Left ventricle myocardium superior (tissue), 1 donor: ENCODE results near the gene OR4X1. TPM values are rescaled to one million over a fixed set of nuclear protein-coding genes. Genes with fewer than 3 reads are reported as not detected.
A peak's percentile ranks its signal among the peaks of the same experiment; 100 is the strongest.
"Not testable (repeated sequence)": the region's sequence is repeated elsewhere in the genome, so short reads cannot be mapped to it uniquely, and the experiment has no call there.

ENCODE experiments used
- ATAC-seq: fragments of 200-7000 bp; cut with Tn5 transposase; one replicate; pipeline ENCODE4 v1.9.1; 2020; ENCODE audit warnings: mild to moderate bottlenecking, moderate library complexity
- DNase-seq: peaks from one replicate; pipeline ENCODE4 v3.0.0-alpha.2; 2020
- intact Hi-C: fragments of 100-400 bp; cut with micrococcal nuclease; formaldehyde crosslinking; loops from one replicate; pipeline ENCODE4 v1.11.0; 2022
- long read RNA-seq: library from polyadenylated mRNA; unstranded; transcript quantifications from one replicate; pipeline ENCODE4 v2.0.0, GENCODE V29; 2021
- total RNA-seq: library from RNA; stranded (reverse); fragmentation: NEBNext Ultra II Directional; extraction: Animal tissue kit (Norgen Biotek cat#: 25700); gene quantifications from one replicate; pipeline ENCODE4 v1.2.1, GENCODE V29; 2021
- donor health status: DM: no; HTN: yes; CAD: no; lungs with severe emphysema.

OR4X1 gene, protein sequence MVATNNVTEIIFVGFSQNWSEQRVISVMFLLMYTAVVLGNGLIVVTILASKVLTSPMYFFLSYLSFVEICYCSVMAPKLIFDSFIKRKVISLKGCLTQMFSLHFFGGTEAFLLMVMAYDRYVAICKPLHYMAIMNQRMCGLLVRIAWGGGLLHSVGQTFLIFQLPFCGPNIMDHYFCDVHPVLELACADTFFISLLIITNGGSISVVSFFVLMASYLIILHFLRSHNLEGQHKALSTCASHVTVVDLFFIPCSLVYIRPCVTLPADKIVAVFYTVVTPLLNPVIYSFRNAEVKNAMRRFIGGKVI
- not detected for total RNA-seq
- long read RNA-seq, result 0 reads

DNA sequence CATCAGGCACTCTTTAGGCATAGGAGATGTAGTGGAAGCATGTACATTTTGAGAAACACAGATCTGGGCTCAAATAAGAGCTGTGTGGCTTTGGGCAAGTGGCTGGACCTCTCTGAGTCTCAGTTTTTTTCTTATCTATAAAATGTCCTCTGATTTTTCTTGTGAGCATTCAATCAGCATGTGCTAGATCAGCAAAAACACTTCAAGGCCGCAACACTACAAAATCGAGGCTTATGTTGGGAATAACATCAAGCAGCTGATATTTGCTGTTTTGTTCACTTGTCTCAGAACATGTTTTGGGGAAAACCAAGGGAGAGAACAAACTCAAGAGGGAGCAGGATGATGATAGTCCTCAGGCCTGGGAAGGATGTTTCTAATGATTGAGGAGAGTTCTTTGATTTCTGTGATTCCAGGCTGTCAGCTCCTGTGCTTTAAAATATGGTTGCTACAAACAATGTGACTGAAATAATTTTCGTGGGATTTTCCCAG lies at the start of gene OR4X1:
Gene OR4X1 (plus strand): TSS at position 439 of the 489 bp plus-strand sequence. CDS start 0 bp downstream, at position 439.
- ATAC-seq (no peak), DNase-seq (no peak)
- intact Hi-C loops, result no loop called here

DNA sequence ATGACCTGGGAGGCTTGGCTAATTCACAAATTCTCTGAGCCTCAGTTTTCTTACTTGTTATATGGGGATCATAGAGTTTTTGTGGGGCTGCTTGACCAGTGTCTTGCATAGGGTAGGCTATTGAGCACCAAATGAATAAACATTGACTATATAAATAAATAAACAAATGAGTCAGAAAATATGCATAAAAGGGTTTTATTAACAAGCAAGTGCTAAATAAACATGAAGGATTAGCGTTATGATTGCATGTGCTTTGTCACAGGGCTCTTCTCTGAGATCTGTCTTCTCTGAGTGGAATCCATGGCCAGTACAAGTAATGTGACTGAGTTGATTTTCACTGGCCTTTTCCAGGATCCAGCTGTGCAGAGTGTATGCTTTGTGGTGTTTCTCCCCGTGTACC lies 47.2 kb upstream of the OR4X1 start, which contains the start of gene OR4B1:
Gene OR4B1 (plus strand): TSS at position 301 of the 400 bp plus-strand sequence. CDS start 0 bp downstream, at position 301.
- DNase-seq (no peak), ATAC-seq (no peak)
- intact Hi-C loops, result no loop called here

DNA sequence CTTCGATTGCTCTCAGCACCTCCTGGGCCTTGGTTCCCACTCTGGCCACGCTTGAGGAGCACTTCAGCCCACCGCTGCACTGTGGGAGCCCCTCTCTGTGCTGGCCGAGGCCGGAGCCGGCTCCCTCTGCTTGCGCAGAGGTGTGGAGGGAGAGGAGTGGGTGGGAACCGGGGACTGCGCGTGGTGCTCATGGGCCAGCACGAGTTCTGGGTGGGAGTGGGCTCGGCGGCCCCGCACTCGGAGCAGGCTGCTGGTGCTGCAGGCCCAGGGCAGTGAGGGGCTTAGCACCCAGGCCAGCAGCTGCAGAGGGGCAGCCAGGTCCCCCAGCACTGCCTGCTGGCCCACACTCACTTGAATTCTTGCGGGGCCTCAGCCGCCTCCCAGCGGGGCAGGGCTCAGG lies 34.9 kb upstream of the OR4X1 start:
- DNase-seq (no peak), ATAC-seq (no peak)
- intact Hi-C loops, result no loop called here

DNA sequence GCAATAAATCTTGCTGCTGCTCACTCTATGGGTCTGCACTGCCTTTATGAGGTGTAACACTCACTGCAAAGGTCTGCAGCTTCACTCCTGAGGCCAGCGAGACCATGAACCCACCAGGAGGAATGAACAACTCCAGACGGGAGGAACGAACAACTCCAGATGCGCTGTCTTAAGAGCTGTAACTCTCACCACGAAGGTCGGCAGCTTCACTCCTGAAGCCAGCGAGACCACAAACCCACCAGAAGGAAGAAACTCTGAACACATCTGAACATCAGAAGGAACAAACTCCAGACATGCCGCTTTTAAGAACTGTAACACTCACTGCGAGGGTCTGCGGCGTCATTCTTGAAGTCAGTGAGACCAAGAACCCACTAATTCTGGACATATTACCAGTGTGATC lies 33.6 kb upstream of the OR4X1 start:
- intact Hi-C loops, DNase-seq, ATAC-seq: not testable (repeated sequence)

DNA sequence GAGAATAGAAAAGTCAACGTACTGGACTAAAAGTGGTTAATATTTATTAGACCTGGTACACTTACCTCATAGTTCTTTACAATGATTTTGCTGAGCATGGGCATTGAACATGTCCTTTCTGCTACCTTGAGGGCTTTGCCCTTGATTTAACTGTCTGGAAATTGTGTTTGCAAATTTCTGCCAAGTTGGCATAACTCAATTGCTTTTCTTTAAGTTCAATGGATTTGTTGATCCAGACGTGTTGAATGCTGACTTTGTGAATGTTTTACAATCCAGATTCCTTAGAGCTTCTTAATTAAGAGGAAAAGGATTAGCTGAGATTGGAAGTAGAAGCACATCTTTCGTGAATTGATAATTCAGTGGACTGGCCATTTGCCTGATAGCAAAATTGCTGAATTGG lies 25.9 kb upstream of the OR4X1 start:
- intact Hi-C loops, result no loop called here
- DNase-seq (no peak), ATAC-seq (no peak)

DNA sequence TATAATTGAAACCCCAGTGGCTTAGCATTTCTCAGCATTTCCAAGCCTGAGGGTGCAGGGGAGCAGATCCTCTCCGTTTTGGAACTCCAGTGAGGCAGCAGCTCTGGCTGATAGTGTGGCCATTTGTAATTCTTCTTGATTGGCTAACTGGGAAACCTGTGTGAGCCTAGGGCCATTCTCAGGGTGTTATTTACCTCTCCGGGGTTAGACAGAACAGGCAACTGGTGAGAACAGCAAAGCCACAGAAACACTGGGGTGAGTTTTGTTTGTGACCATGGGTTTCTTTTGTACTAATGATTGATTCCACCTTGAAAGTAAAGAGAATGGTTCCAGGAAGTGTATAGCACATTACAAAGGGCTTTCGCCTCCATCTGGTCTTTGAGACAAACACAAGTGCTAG lies 21.2 kb upstream of the OR4X1 start:
- ATAC-seq, result no peak
- DNase-seq, result no peak
- intact Hi-C loops, result no loop called here

DNA sequence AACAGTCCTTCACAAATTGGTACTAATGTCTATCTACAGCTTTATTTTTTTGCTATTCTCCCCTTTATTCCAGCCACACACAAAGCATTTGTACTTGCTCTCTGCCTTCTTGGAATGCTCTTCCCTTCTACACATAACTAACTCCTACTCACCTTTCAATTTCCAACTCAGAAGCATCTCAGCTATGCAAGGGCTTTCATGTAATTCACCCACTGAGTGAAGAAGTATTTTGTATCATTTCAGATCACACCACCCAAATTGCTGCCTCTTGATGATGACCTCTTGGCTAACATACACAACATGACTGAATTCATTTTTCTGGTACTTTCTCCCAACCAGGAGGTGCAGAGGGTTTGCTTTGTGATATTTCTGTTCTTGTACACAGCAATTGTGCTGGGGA lies 18.9 kb upstream of the OR4X1 start, which contains the start of gene OR4X2:
Gene OR4X2 (plus strand): TSS at position 301 of the 400 bp plus-strand sequence. CDS start 0 bp downstream, at position 301.
- intact Hi-C loops, result no loop called here
- ATAC-seq (no peak), DNase-seq (no peak)

DNA sequence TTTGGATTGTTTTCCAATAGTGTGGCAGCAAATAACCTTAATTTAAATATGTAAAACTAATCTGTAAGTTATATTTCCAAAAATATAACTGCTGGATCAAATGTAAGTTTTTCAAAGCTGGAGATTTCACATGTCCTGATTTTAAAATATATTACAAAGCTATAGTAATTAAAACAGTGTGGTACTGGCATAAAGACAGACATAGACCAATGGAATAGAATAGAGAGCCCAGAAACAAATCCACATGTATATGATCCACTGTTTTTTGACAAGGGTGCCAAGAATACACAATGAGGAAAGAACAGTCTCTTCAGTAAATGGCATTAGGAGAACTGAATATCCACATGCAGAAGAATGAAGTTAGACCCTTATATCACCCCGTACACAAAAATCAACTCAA lies 14.8 kb upstream of the OR4X1 start:
- DNase-seq (no peak), ATAC-seq (no peak)
- intact Hi-C loops, result no loop called here

DNA sequence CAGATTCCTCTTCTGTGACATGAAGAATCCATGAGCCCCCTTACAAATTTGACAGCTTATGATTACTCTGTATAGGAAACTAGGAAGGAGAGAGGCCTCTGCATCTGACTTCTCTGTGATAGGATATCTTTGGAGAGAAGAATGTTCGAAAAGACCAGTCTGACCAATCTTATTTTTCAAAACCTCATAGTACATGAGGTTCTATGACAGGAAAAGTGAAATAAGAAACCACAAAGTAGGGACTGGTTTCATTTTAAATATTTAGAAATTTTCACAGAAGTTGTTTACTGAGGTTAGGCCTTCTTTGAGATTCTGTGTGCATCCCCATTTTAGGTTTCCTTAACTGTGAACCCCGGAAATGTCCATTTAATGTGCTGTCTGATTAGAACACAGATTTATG lies 2.1 kb upstream of the OR4X1 start:
- intact Hi-C loops, result no loop called here
- no peak for DNase-seq
- no peak for ATAC-seq

DNA sequence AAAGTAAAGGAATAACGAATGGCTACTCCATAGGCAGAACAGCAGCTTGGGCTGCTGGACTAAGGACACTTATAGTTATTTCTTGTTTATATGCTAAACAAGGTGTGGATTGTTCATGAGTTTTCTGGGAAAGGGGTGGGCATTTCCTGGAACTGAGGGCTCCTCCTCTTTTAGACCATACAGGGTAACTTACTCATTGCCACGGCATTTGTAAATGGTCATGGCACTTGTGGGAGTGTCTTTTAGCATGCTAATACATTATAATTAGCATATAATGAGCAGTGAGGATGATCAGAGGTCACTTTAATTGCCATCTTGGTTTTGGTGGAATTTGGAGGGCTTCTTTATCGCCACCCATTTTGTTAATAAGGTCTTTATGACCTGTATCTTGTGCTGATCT lies 7.0 kb downstream of the OR4X1 start:
- DNase-seq (no peak), ATAC-seq (no peak)
- intact Hi-C loops, result no loop called here

DNA sequence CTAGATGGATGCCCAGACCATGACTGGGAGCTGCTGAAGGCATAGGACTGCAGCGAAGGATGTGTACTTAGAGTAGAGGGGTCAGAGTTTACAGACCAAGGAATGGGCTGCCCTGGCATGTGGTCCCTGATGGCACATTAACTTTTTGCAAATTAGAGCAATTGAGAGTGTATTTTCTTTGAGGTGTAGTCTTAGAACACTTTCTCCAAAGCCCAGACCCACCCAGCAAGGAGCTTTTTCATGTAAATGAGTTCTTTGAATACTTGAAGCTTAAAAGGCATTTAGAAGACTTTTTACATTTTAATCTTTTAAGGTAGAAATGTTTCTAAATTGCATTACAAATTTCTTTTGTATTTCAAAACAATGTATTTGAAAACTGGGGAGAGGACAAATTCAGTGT lies 8.9 kb downstream of the OR4X1 start:
- intact Hi-C loops, result no loop called here
- no peak for ATAC-seq
- DNase-seq, result no peak

DNA sequence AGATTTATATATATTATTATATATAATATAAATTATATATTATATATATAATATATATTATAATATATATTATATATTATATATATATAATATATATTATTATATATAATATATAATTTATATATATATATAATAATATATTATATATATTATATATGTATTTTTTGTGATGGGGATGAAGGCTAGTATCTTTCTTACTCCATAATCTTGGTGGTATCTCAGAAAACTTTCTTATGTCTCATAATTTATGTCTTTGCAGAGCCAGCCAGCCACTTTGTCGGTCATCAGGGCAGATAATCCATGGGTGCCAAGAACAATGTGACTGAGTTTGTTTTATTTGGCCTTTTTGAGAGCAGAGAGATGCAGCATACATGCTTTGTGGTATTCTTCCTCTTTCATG lies 42.3 kb downstream of the OR4X1 start, which contains the start of gene OR4S1:
Gene OR4S1 (plus strand): TSS at position 301 of the 400 bp plus-strand sequence. CDS start 0 bp downstream, at position 301.
- DNase-seq, result no peak
- intact Hi-C loops, result no loop called here
- no peak for ATAC-seq

DNA sequence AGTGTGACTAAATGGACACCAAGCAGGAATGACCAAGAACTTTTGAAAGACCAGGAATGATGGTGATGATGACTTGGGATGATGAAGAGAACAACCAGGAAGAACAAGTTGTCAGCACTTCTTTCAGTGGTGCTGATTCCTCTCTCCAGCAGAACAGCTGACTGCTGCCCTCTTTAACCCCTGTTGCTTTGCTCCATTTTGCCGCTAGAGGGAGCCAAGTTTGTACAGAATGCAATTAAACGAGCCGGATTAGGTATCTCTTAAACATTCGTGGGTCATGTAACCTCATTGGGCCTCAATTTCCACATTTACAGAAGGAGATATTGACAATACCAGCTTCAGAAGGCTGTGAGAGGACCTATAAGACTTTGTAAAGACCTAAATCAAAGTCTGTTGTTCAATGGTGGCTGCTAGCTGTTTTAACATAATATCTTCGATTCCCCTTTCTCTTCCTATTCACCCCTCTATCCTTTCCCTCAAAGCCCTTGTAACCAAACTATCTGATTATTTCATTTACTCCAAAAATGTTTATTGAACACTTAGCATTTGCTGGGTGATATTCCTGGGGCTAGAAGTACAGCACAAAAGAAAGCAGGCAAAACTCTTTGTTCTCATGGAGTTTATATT lies 44.2 kb downstream of the OR4X1 start:
- ATAC-seq, result peak; percentile 71
- DNase-seq, result no peak
- intact Hi-C loops, result no loop called here

DNA sequence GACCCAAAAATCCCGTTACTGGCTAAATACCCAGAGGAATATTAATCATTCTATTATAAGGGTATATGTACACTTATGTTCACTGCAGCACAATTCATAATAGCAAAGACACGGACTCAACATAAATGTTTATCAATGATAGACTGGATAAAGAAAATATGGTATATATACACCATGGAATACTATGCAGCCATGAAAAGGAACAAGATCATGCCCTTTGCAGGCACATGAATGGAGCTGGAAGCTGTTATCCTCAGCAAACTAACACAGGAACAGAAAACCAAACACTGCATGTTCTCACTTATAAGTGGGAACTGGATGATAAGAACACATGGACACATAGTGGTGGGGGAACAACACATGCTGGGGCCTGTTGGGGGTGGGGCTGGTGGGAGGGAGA lies 49.9 kb downstream of the OR4X1 start:
- ATAC-seq, intact Hi-C loops: not testable (repeated sequence)

More for the DNA sequence above, 49.9 kb downstream of the OR4X1 start:
- not testable (repeated sequence) for DNase-seq

Other genes starting within 250 kb of the OR4X1 start
- gene OR4B1, start 47.1 kb upstream of the OR4X1 start, total RNA-seq, result not detected
- not detected for gene OR4X2, start 18.8 kb upstream of the OR4X1 start, total RNA-seq
- not detected for gene OR4S1, start 42.4 kb downstream of the OR4X1 start, total RNA-seq
- gene OR4C3, start 61.1 kb downstream of the OR4X1 start, total RNA-seq, result not detected
- gene OR4C5, start 102.6 kb downstream of the OR4X1 start, total RNA-seq, result not detected
- not detected for gene OR4A47, start 224.9 kb downstream of the OR4X1 start, total RNA-seq